Caco-2 (cell line): ENCODE measurements around the gene UNC5B. TPM values are rescaled to one million over a fixed set of nuclear protein-coding genes. Genes with fewer than 3 reads are reported as not detected.
A peak's percentile ranks its signal among the peaks of the same experiment; 100 is the strongest.

Experiments
- BruUV-seq: library from RNA; stranded (reverse); fragments of 400-500 nt; replicated peaks from 2 replicates; lab custom pipeline; 2021; lab: Mats Ljungman, UMichigan
- CTCF ChIA-PET: fragments of 300-600 bp; sonication (Branson Sonifier 250); formaldehyde crosslinking; loops from one replicate; lab custom pipeline; 2022; ENCODE audit warnings: antibody characterized with exemption; lab: Charles Lee
- POLR2A ChIA-PET: fragments of 300-600 bp; sonication (Branson Sonifier 250); formaldehyde crosslinking; loops from one replicate; lab custom pipeline; 2022; ENCODE audit warnings: antibody characterized with exemption; lab: Charles Lee
- DNase-seq, 2 experiments: peaks; one replicate each; pipeline versions ENCODE4 v3.0.0 to v3.0.0-alpha.2; 2020 to 2022
- H3K27me3 ChIP-seq: replicated peaks from 2 replicates; pipeline ENCODE4 v1.6.0; 2011; ENCODE audit warnings: low read length; ENCODE audit not compliant: control insufficient read depth, insufficient read depth
- H3K36me3 ChIP-seq: 2 replicates; pipeline ENCODE4 v1.5.1; 2011; ENCODE audit warnings: low read length; ENCODE audit not compliant: control insufficient read depth, insufficient read depth
- H3K4me1 ChIP-seq: fragments of 250-450 bp; sonication (Bioruptor Pico); 2 replicates; pipeline ENCODE4 v1.5.1; 2020; ENCODE audit warnings: mild to moderate bottlenecking
- H3K4me3 ChIP-seq: 2 replicates; pipeline ENCODE4 v1.5.1; 2011; ENCODE audit warnings: low read depth, mild to moderate bottlenecking, control low read depth, low read length
- H3K9me3 ChIP-seq: fragments of 250-450 bp; sonication (Bioruptor Pico); 2 replicates; pipeline ENCODE4 v1.5.1; 2020; ENCODE audit warnings: mild to moderate bottlenecking, moderate library complexity
- H3K27ac Mint-ChIP-seq: one replicate; pipeline ENCODE4 v1.8.0; 2022; ENCODE audit warnings: mixed read lengths; ENCODE audit not compliant: unreplicated experiment
- H3K27me3 Mint-ChIP-seq: one replicate; pipeline ENCODE4 v1.8.0; 2022; ENCODE audit warnings: mixed read lengths; ENCODE audit not compliant: insufficient read depth, unreplicated experiment
- H3K36me3 Mint-ChIP-seq: one replicate; pipeline ENCODE4 v1.8.0; 2022; ENCODE audit warnings: mild to moderate bottlenecking, mixed read lengths; ENCODE audit not compliant: insufficient read depth, unreplicated experiment
- H3K4me1 Mint-ChIP-seq: one replicate; pipeline ENCODE4 v1.8.0; 2022; ENCODE audit warnings: low read depth, mixed read lengths; ENCODE audit not compliant: unreplicated experiment
- H3K4me3 Mint-ChIP-seq: one replicate; pipeline ENCODE4 v1.8.0; 2022; ENCODE audit warnings: mild to moderate bottlenecking, moderate library complexity, mixed read lengths; ENCODE audit not compliant: unreplicated experiment
- H3K9me3 Mint-ChIP-seq: one replicate; pipeline ENCODE4 v1.8.0; 2022; ENCODE audit warnings: mixed read lengths; ENCODE audit not compliant: unreplicated experiment
- intact Hi-C: fragments of 100-400 bp; cut with micrococcal nuclease; formaldehyde crosslinking; loops from one replicate; pipeline ENCODE4 v1.10.0; 2022; ENCODE audit not compliant: unreplicated experiment
- total RNA-seq: library from RNA; stranded (reverse); gene quantifications from 2 replicates; pipeline ENCODE4 v1.2.3, GENCODE V29; 2022
- TF ChIP-seq, protein P1 (sequence below), 2 experiments: fragments of 200-600 bp in 1 of 2; IDR thresholded peaks; 1 replicate in 1 of 2; 2 replicates in 1 of 2; pipeline versions ENCODE4 v1.5.1 to v1.8.0; 2011 to 2022; ENCODE audit warnings: antibody characterized with exemption in 1 of 2, control low read depth in 1 of 2, inconsistent platforms in 1 of 2, low read depth in 1 of 2, low read length in 1 of 2, mild to moderate bottlenecking in 1 of 2, moderate library complexity in 1 of 2; ENCODE audit not compliant: insufficient read depth in 1 of 2, severe bottlenecking in 1 of 2, unreplicated experiment in 1 of 2

UNC5B gene
- total RNA-seq, 1 experiment from 2014 or later: 22.4 TPM

DNA sequence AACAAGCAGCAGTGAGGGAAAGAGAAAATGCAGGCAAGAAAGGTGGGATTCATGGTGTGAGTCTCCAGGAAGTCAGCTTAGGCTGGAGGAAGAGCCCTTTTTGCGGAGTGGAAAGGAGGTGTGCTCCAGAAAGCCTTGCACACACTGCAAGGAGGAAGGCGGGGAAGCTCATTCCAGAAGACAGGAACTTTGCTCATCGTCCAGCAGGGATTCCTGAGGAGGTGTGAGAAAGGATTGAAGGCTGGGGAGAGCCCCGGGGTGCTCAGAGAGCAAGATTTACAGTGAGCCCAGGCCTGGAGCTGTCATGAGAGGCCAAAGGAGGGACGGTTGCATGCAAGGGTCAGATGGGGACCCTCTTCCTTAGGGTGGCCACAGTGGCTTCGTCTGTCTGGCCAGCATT, 124.3 kb downstream of the UNC5B start:
- DNase-seq: peak in 1 of 2 experiments; percentile 62
- H3K36me3 ChIP-seq: no peaks in the 10 kb centered on the region; the same call in 1 of the 2 replicates
- H3K27ac Mint-ChIP-seq: peak overlapping the region; percentile 93
- BruUV-seq: no TSS peak
- TF ChIP-seq, protein P1, sequence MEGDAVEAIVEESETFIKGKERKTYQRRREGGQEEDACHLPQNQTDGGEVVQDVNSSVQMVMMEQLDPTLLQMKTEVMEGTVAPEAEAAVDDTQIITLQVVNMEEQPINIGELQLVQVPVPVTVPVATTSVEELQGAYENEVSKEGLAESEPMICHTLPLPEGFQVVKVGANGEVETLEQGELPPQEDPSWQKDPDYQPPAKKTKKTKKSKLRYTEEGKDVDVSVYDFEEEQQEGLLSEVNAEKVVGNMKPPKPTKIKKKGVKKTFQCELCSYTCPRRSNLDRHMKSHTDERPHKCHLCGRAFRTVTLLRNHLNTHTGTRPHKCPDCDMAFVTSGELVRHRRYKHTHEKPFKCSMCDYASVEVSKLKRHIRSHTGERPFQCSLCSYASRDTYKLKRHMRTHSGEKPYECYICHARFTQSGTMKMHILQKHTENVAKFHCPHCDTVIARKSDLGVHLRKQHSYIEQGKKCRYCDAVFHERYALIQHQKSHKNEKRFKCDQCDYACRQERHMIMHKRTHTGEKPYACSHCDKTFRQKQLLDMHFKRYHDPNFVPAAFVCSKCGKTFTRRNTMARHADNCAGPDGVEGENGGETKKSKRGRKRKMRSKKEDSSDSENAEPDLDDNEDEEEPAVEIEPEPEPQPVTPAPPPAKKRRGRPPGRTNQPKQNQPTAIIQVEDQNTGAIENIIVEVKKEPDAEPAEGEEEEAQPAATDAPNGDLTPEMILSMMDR (IDR thresholded peaks at IDR 0.05; ENCODE audit: insufficient read depth in 1 of 2, low read depth in 1 of 2, low read length in 1 of 2, severe bottlenecking in 1 of 2, unreplicated experiment in 1 of 2): no peak
- intact Hi-C loops: no loop called here
- H3K27me3 ChIP-seq: no peaks in the 10 kb centered on the region
- ChIA-PET POLR2A (interaction anchor here (0.7 kb wide), 1 partner anchor 33 kb away, joined by 3 read pairs; no protein-coding TSS in a partner anchor), CTCF (interaction anchor here (0.6 to 5.4 kb wide), 4 partner anchors 17 to 341 kb away, joined by 3 to 38 read pairs (median 4); partner anchors contain the start of gene SLC29A3)
- peak overlapping the region; percentile 4 for H3K4me3 Mint-ChIP-seq
- no peak overlapping the region for H3K4me3 ChIP-seq
- no peaks in the 10 kb centered on the region for H3K9me3 ChIP-seq
- H3K4me1 ChIP-seq: peaks cover 86% of the 10 kb centered on the region
- no peaks in the 10 kb centered on the region for H3K27me3 Mint-ChIP-seq
- H3K4me1 Mint-ChIP-seq: peaks cover 64% of the 10 kb centered on the region
- H3K36me3 Mint-ChIP-seq: peaks cover 20% of the 10 kb centered on the region
- no peaks in the 10 kb centered on the region for H3K9me3 Mint-ChIP-seq

- Histone ChIP-seq H3K9me3 (no peaks in the 10 kb centered on the region), H3K4me3 (no peak overlapping the region), H3K4me1 (peaks cover 92% of the 10 kb centered on the region), H3K36me3 (no peaks in the 10 kb centered on the region; the same call in 1 of the 2 replicates), H3K27me3 (no peaks in the 10 kb centered on the region)
- TF ChIP-seq, protein P1 (IDR thresholded peaks at IDR 0.05; ENCODE audit: insufficient read depth in 1 of 2, low read depth in 1 of 2, low read length in 1 of 2, severe bottlenecking in 1 of 2, unreplicated experiment in 1 of 2): no peak
- H3K27ac Mint-ChIP-seq: peak overlapping the region; percentile 93
- H3K9me3 Mint-ChIP-seq: no peaks in the 10 kb centered on the region
- no peak for DNase-seq
- H3K4me3 Mint-ChIP-seq: no peak overlapping the region
- H3K4me1 Mint-ChIP-seq: peaks cover 68% of the 10 kb centered on the region
- BruUV-seq: no TSS peak
- ChIA-PET POLR2A (no interaction called here), CTCF (interaction anchor here (5.4 kb wide), 1 partner anchor 18 kb away, joined by 38 read pairs; the partner anchor contains the start of gene SLC29A3)
- peaks cover 20% of the 10 kb centered on the region for H3K36me3 Mint-ChIP-seq
- H3K27me3 Mint-ChIP-seq: no peaks in the 10 kb centered on the region
- intact Hi-C loops: no loop called here
These were observed 124.9 kb downstream of the UNC5B start for GRCh38 chr10:71337219-71337701.

- Histone ChIP-seq H3K4me3 (no peak overlapping the region), H3K4me1 (peaks cover 98% of the 10 kb centered on the region), H3K27me3 (no peaks in the 10 kb centered on the region), H3K9me3 (no peaks in the 10 kb centered on the region), H3K36me3 (no peaks in the 10 kb centered on the region; the same call in 1 of the 2 replicates)
- peaks cover 75% of the 10 kb centered on the region for H3K4me1 Mint-ChIP-seq
- no peaks in the 10 kb centered on the region for H3K27me3 Mint-ChIP-seq
- ChIA-PET CTCF (interaction anchor here (0.9 to 5.4 kb wide), 2 partner anchors 19 to 38 kb away, joined by 3 to 38 read pairs; partner anchors contain the start of gene SLC29A3), POLR2A (interaction anchor here (0.5 to 2.1 kb wide), 2 partner anchors 19 to 57 kb away, joined by 3 to 13 read pairs; partner anchors contain the start of gene SLC29A3)
- DNase-seq: peak; percentile 62 to 87
- H3K27ac Mint-ChIP-seq: peak overlapping the region; percentile 93
- H3K36me3 Mint-ChIP-seq: peaks cover 20% of the 10 kb centered on the region
- no peaks in the 10 kb centered on the region for H3K9me3 Mint-ChIP-seq
- H3K4me3 Mint-ChIP-seq: no peak overlapping the region
- no TSS peak for BruUV-seq
- TF ChIP-seq, protein P1 (IDR thresholded peaks at IDR 0.05; ENCODE audit: insufficient read depth in 1 of 2, low read depth in 1 of 2, low read length in 1 of 2, severe bottlenecking in 1 of 2, unreplicated experiment in 1 of 2): no peak
- intact Hi-C loops: no loop called here
These were observed 126.5 kb downstream of the UNC5B start for GRCh38 chr10:71338728-71339495.
